HCT116 (cell line): ENCODE data around the gene GUCA1C. TPM values are rescaled to one million over a fixed set of nuclear protein-coding genes. Genes with fewer than 3 reads are reported as not detected.

Experiments used
- ATAC-seq: fragments of 200-7000 bp; cut with Tn5 transposase; 2 replicates; pipeline ENCODE4 v1.9.1; 2020; ENCODE audit warnings: mild to moderate bottlenecking, moderate library complexity
- BruUV-seq: library from RNA; stranded (reverse); fragments of 400-500 nt; replicated peaks from 2 replicates; lab custom pipeline; 2021; lab: Mats Ljungman, UMichigan
- CTCF ChIA-PET: fragments of 300-600 bp; sonication (Branson Sonifier 250); formaldehyde crosslinking; loops from one replicate; lab custom pipeline; 2021; ENCODE audit warnings: antibody characterized with exemption; lab: Charles Lee
- POLR2A ChIA-PET: fragments of 300-600, 350-600 bp; sonication (Branson Sonifier 250); formaldehyde crosslinking; loops from one replicate; lab custom pipeline; 2021; ENCODE audit warnings: antibody characterized with exemption; lab: Charles Lee
- RAD21 ChIA-PET, 2 experiments: fragments of 300-600 bp; sonication (Branson Sonifier 250); formaldehyde crosslinking; loops; one replicate each; lab custom pipeline; 2023; ENCODE audit warnings: low total read pairs in 2 of 2; ENCODE audit not compliant: uncharacterized antibody in 2 of 2, unreplicated experiment in 2 of 2, low non-redundant PET in 1 of 2; lab: Charles Lee
- DNase-seq: peaks from one replicate; pipeline ENCODE4 v3.0.0-alpha.2; 2010; ENCODE audit warnings: low read depth, low spot score
- H2AFZ ChIP-seq: fragments of 200-600 bp; shearing (Covaris generic), sonication (generic); 2 replicates; pipeline ENCODE4 v1.6.1; 2017; ENCODE audit warnings: low read depth, mixed run types, mixed read lengths, antibody characterized with exemption, low read length; ENCODE audit not compliant: poor library complexity, severe bottlenecking
- H3K27ac ChIP-seq: 2 replicates; pipeline ENCODE4 v1.5.1; 2012; ENCODE audit warnings: low read depth, low read length
- H3K27me3 ChIP-seq: fragments of 200-600 bp; sonication (generic); 2 replicates; pipeline ENCODE4 v1.6.1; 2016; ENCODE audit warnings: mixed run types, low read length, mixed read lengths; ENCODE audit not compliant: insufficient read depth
- H3K36me3 ChIP-seq, 2 experiments: fragments of 200-500 bp in 1 of 2; fragments of 200-600 bp in 1 of 2; sonication (Bioruptor generic) in 1 of 2; sonication (generic) in 1 of 2; 2 replicates each; pipeline versions ENCODE4 v1.5.1 to v1.6.1; 2014 to 2016; ENCODE audit warnings: low read length in 2 of 2, inconsistent platforms in 1 of 2, mixed read lengths in 1 of 2, mixed run types in 1 of 2; ENCODE audit not compliant: insufficient read depth in 2 of 2, control insufficient read depth in 1 of 2
- H3K4me1 ChIP-seq, 2 experiments: fragments of 200-600 bp in 1 of 2; sonication (generic) in 1 of 2; 2 replicates each; pipeline versions ENCODE4 v1.5.1 to v1.6.1; 2012 to 2017; ENCODE audit warnings: low read length in 2 of 2, inconsistent platforms in 1 of 2, mild to moderate bottlenecking in 1 of 2, mixed read lengths in 1 of 2, mixed run types in 1 of 2, moderate library complexity in 1 of 2; ENCODE audit not compliant: insufficient read depth in 2 of 2, control insufficient read depth in 1 of 2
- H3K4me2 ChIP-seq: fragments of 200-600 bp; sonication (generic); 2 replicates; pipeline ENCODE4 v1.6.1; 2017; ENCODE audit warnings: mixed run types, low read length, mixed read lengths
- H3K4me3 ChIP-seq, 2 experiments: fragments of 200-600 bp in 1 of 2; sonication (generic) in 1 of 2; replicated peaks in 1 of 2; 2 replicates each; pipeline ENCODE4 v1.5.1; 2011 to 2016; ENCODE audit warnings: low read length in 2 of 2, control low read depth in 1 of 2, low read depth in 1 of 2, mild to moderate bottlenecking in 1 of 2, mixed read lengths in 1 of 2, mixed run types in 1 of 2
- H3K79me2 ChIP-seq: fragments of 200-600 bp; sonication (generic); 2 replicates; pipeline ENCODE4 v1.6.1; 2017; ENCODE audit warnings: mild to moderate bottlenecking, mixed run types, low read length, moderate library complexity, mixed read lengths; ENCODE audit not compliant: insufficient read depth
- H3K9ac ChIP-seq: fragments of 200-600 bp; sonication (generic); 2 replicates; pipeline ENCODE4 v1.6.1; 2016; ENCODE audit warnings: low read length, mixed read lengths
- H3K9me2 ChIP-seq: fragments of 200-600 bp; sonication (generic), shearing (Covaris generic); 2 replicates; pipeline ENCODE4 v1.6.1; 2017; ENCODE audit warnings: mixed run types, mild to moderate bottlenecking, moderate library complexity; ENCODE audit not compliant: insufficient read depth
- H3K9me3 ChIP-seq, 2 experiments: fragments of 200-500 bp in 1 of 2; fragments of 200-600 bp in 1 of 2; sonication (Bioruptor generic) in 1 of 2; sonication (generic) in 1 of 2; 2 replicates each; pipeline ENCODE4 v1.6.1; 2014 to 2017; ENCODE audit warnings: low read length in 2 of 2, mixed read lengths in 2 of 2, inconsistent platforms in 1 of 2, low read depth in 1 of 2, mild to moderate bottlenecking in 1 of 2, mixed run types in 1 of 2, moderate library complexity in 1 of 2; ENCODE audit not compliant: control insufficient read depth in 1 of 2, insufficient read depth in 1 of 2
- H4K20me1 ChIP-seq: fragments of 200-600 bp; sonication (generic), shearing (Covaris generic); 2 replicates; pipeline ENCODE4 v1.6.1; 2017; ENCODE audit warnings: mixed run types, mild to moderate bottlenecking, moderate library complexity; ENCODE audit not compliant: insufficient read depth
- CBX3 ChIP-seq: IDR thresholded peaks from 2 replicates; pipeline ENCODE4 v1.6.1; 2012; ENCODE audit warnings: low read depth
- EZH2 ChIP-seq: fragments of 200-600 bp; sonication (generic); IDR thresholded peaks from 2 replicates; pipeline ENCODE4 v1.6.1; 2017; ENCODE audit warnings: antibody characterized with exemption, mixed run types
- EZH2phosphoT487 ChIP-seq: fragments of 200-600 bp; IDR thresholded peaks from 2 replicates; pipeline ENCODE4 v1.6.1; 2018; ENCODE audit warnings: antibody characterized with exemption, borderline replicate concordance
- JUND ChIP-seq: IDR thresholded peaks from 2 replicates; pipeline ENCODE4 v1.6.1; 2012
- POLR2AphosphoS5 ChIP-seq: IDR thresholded peaks from 2 replicates; pipeline ENCODE4 v1.6.1; 2011; ENCODE audit warnings: mild to moderate bottlenecking, low read depth, low read length, moderate library complexity
- RAD21 ChIP-seq: IDR thresholded peaks from 2 replicates; pipeline ENCODE4 v1.6.1; 2012; ENCODE audit warnings: low read depth, mild to moderate bottlenecking
- SIN3A ChIP-seq: IDR thresholded peaks from 2 replicates; pipeline ENCODE4 v1.6.1; 2012; ENCODE audit warnings: low read depth
- SP1 ChIP-seq: IDR thresholded peaks from 2 replicates; pipeline ENCODE4 v1.6.1; 2012; ENCODE audit warnings: low read depth
- ZFX ChIP-seq: fragments of 450-650 bp; IDR thresholded peaks from 2 replicates; pipeline ENCODE4 v1.6.1; 2017
- intact Hi-C: fragments of 100-400 bp; cut with micrococcal nuclease; formaldehyde crosslinking; loops from 2 replicates; pipeline ENCODE4 v1.10.0; 2022
- total RNA-seq: library from RNA; stranded (reverse); gene quantifications from one replicate; pipeline ENCODE4 v1.2.1, GENCODE V29; 2021; ENCODE audit not compliant: unreplicated experiment
- TF ChIP-seq, protein P1 (sequence below): IDR thresholded peaks from 2 replicates; pipeline ENCODE4 v1.6.1; 2012
- TF ChIP-seq, protein P2 (sequence below): IDR thresholded peaks from 2 replicates; pipeline ENCODE4 v1.6.1; 2011; ENCODE audit warnings: mild to moderate bottlenecking, low read length, moderate library complexity; ENCODE audit not compliant: insufficient replicate concordance; ENCODE audit errors: extremely low read depth
- TF ChIP-seq, protein P3 (sequence below): IDR thresholded peaks from 2 replicates; pipeline ENCODE4 v1.6.1; 2012; ENCODE audit warnings: low read depth

Gene GUCA1C
- total RNA-seq, 1 experiment from 2014 or later: not detected

DNA sequence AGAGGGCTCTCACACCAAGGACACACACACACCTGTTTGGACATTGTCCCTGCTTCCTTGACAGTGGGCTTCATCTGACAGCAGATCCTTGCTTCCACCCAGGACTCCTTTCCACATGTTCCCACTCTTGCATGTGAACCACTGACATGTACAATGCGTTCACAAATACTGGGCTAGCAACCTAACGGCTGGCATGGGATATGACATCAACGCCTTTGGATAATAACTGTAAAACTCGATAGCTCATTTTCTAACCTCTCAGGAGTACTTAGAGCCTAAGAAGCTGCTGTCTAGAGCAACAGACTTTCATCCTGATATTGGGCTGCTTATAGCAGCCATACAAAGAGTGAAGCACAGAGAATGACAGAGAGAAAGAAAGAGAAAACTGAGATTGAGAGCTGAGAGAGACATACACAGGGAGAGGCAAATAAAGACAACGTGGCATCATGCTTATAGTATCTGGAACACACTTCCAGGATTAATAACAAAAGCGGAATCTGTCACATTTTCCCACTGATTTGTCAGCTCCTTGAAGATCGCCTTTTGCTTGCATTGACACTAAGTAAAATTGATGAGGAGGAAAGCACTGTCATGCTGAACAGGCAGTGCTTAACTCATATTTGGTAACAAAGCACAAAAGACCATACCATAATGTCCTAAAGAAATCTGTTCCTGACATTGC lies 1.7 kb downstream of the GUCA1C start:
- POLR2A ChIA-PET: no interaction called here
- H2AFZ ChIP-seq: no peak overlapping the region

More for the DNA sequence above, 1.7 kb downstream of the GUCA1C start:
- Histone ChIP-seq H3K4me2 (no peak overlapping the region), H3K9ac (no peak overlapping the region), H3K9me2 (no peaks in the 10 kb centered on the region), H3K36me3 (no peaks in the 10 kb centered on the region), H4K20me1 (no peaks in the 10 kb centered on the region), H3K4me3 (no peak overlapping the region), H3K27ac (no peak overlapping the region), H3K27me3 (no peaks in the 10 kb centered on the region), H3K4me1 (peaks cover 0 to 3% of the 10 kb centered on the region in 2 experiments; a peak in 1 of 4 replicates), H3K9me3 (no peaks in the 10 kb centered on the region), H3K79me2 (no peaks in the 10 kb centered on the region)
- no peak for ATAC-seq
- TF ChIP-seq CBX3 (no peak), POLR2AphosphoS5 (no peak), RAD21 (no peak), ZFX (no peak), SIN3A (no peak), EZH2phosphoT487 (no peak), JUND (no peak), SP1 (no peak), EZH2 (no peak)
- TF ChIP-seq, protein P1, sequence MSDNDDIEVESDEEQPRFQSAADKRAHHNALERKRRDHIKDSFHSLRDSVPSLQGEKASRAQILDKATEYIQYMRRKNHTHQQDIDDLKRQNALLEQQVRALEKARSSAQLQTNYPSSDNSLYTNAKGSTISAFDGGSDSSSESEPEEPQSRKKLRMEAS: no peak
- TF ChIP-seq, protein P2, sequence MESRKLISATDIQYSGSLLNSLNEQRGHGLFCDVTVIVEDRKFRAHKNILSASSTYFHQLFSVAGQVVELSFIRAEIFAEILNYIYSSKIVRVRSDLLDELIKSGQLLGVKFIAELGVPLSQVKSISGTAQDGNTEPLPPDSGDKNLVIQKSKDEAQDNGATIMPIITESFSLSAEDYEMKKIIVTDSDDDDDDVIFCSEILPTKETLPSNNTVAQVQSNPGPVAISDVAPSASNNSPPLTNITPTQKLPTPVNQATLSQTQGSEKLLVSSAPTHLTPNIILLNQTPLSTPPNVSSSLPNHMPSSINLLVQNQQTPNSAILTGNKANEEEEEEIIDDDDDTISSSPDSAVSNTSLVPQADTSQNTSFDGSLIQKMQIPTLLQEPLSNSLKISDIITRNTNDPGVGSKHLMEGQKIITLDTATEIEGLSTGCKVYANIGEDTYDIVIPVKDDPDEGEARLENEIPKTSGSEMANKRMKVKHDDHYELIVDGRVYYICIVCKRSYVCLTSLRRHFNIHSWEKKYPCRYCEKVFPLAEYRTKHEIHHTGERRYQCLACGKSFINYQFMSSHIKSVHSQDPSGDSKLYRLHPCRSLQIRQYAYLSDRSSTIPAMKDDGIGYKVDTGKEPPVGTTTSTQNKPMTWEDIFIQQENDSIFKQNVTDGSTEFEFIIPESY: no peak
- TF ChIP-seq, protein P3, sequence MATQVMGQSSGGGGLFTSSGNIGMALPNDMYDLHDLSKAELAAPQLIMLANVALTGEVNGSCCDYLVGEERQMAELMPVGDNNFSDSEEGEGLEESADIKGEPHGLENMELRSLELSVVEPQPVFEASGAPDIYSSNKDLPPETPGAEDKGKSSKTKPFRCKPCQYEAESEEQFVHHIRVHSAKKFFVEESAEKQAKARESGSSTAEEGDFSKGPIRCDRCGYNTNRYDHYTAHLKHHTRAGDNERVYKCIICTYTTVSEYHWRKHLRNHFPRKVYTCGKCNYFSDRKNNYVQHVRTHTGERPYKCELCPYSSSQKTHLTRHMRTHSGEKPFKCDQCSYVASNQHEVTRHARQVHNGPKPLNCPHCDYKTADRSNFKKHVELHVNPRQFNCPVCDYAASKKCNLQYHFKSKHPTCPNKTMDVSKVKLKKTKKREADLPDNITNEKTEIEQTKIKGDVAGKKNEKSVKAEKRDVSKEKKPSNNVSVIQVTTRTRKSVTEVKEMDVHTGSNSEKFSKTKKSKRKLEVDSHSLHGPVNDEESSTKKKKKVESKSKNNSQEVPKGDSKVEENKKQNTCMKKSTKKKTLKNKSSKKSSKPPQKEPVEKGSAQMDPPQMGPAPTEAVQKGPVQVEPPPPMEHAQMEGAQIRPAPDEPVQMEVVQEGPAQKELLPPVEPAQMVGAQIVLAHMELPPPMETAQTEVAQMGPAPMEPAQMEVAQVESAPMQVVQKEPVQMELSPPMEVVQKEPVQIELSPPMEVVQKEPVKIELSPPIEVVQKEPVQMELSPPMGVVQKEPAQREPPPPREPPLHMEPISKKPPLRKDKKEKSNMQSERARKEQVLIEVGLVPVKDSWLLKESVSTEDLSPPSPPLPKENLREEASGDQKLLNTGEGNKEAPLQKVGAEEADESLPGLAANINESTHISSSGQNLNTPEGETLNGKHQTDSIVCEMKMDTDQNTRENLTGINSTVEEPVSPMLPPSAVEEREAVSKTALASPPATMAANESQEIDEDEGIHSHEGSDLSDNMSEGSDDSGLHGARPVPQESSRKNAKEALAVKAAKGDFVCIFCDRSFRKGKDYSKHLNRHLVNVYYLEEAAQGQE: no peak
- ChIA-PET RAD21 (no interaction called here), CTCF (no interaction called here)
- DNase-seq: no peak
- intact Hi-C loops: no loop called here
- BruUV-seq: no TSS peak
